Measurements from ENCODE around the gene MRPS17.
"Not testable (repeated sequence)": the region's sequence is repeated elsewhere in the genome, so short reads cannot be mapped to it uniquely, and the experiment has no call there.

The MRPS17 gene

DNA sequence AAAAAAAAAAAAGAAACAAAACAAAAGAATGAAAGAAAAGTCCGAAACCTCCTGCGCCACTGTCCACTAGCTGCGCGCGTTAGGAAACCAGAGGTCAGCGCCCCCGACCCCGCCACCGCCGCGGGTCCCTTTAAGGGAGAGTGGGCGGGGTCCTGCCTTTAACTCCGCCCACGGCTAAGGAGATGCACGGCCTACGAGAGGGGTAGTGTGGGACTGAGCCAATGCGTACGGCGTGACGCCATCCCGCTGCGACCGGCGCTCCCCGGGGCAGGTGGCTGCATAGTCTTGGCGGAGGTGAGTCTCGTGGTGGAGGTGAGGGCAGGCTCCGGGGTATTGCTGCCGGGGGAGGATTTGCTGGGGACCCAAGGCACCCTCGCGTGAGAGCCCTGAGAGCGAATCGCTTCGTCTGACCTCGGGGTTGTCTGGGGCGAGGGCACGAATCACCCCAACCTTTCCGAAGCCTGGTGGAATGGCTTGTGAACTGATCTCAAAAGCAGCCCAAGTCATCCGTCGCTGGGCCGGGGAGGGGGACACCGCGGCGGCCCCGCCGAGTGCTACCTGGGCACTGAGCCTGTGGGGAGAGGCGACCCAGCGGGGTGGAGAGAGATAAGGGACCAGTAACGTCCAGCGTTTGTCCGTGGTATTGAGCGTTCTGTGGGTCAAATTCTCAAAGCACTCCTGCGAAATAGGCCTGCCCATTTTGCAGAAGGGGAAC is at the start of gene MRPS17:
TSS of gene MRPS17 (plus strand) at position 241 of the 715 bp plus-strand sequence. CDS start 1,319 bp downstream, outside the sequence.
- peak; percentile 17 to 94 (median 80) for DNase-seq

DNA sequence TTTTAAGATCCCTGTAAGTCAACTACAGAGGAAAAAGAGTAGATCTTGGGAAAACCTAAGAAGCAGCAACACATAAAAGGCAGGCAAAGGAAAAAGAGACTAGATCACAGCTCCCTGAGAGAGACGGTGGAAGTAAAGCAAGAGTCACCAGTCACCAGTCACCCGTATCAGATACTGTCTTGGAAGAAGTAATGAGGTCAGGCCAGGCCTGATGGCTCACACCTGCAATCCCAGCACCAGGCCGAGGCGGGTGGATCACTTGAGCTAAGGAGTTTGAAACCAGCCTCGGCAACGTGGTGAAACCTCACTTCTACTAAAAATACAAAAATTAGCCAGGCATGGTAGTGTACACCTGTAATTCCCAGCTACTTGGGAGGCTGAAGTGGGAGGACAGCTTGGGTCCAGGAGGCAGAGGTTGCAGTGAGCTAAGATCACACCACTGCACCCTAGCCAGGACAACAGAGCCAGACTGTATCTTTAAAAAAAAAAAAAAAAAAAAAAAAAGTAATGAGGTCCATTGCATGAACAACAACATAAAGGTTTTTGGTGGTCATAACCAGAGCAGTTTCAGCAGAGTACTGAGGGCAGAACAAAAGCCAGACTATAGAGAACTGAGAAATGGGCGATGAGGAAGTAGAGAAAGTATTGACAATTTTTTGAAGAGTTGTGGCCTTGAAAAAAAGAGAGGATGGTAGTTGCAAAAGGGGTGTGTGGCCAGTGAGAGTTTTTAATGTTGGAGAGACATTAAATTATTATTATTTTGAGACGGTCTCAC is 47.5 kb upstream of the MRPS17 start:
- no peak for DNase-seq

DNA sequence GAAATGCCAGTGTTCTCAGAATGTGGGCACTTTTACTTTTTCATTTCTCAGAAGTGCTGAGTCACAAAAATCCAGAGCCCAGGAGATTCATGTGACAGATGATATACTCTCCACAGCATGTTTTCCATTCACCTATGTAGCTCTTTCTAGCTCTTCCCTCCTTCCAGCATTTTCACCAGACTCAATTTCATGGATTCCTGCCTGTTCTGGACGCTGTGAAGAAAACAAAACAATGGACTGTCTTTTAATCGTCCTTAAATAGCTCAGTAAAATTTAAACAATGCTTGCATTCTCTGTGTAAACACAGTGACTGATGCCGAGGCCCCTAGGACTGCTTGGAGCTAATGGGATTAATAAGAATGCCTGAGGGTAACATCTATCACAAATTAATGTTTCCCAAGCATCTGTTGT is 38.9 kb upstream of the MRPS17 start:
- peak in 3 of 56 donors; percentile 5 to 41 (median 8) for DNase-seq

DNA sequence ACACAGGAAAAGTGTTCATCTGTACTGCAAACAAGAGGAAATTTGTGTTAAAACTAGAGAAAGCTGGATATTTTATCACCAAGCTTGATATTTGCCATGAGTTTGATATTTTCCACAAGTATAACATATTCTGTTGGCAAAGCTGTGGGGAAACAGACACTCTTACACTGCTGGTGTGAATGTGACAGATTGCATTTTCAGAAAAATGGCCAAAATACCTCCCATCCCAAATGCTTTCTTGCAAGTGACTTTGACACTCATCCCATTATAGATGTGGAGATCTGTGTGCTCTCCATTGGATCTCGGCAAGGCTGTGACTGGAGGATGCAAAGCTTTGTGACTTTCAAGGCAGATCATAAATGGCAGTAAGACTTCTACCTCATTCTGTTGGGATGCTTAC is 33.9 kb upstream of the MRPS17 start:
- DNase-seq = no peak

DNA sequence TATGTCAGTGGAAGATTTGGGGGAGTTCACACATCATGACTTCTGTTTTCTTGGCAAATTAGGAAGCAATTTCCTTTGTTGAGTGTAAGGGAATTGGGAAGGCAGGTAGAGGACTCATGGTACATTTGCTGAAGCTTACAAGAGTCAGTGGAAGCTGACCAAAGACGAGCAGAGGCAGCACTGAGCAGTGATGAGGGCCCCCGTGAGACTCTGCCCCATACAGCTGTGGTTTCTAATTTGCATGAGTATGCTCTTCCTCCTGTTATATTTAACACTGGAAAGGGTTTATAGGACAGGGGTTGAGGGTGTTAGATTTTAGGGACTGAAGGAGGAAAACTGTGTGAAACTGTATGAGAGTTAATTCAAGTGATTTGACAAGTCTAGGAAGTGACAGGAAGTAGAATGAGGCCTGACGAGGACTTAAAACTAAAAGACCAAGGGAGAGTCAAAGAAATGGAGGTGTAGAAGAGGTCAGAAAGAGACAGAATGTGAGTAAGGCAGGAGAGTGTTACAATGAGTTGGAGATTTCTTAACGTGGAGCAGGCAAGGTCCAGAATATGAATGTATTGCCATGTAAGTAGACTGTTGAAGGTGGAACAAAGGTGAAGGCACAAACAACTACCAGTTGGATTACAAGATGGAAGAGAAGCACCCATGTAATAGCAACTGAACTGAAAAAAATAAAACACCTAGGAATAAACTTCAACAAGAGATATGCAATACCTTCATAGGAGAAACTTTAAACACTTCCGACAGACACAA is 23.5 kb upstream of the MRPS17 start:
- no peak for DNase-seq

DNA sequence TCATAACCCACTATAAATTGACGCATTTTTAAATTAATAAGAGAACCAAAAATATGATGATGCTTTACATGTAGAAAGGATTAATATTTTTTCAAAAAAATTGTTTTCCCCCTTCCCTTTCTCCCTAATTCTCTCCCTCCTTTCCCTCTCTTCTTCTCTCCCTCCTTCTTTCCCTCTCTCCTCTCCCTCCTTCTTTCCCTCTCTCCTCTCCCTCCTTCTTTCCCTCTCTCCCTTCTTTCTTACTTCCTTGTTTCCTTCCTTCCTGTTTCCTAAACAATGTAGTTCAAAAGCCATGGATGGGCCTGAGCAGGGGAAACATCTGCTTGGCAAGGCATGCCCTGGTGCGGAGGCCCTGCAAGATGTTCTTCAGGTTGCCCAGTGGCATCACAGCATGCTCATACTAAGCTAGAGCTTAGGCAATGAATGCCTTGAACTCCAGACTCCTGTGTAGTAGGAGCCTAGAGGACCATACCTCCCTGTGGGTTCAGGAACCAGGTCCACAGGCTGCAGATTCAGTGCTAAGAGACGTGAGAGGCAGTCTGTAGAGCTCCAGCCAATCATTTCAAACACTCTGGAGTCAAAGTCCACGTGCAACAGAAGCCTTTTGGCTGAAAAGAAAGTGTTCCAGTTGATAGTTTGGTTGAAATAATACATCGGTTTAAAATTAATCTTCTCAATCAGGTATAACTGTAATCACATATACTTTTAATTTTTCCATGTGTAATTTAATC is 20.1 kb upstream of the MRPS17 start:
- DNase-seq = no peak

DNA sequence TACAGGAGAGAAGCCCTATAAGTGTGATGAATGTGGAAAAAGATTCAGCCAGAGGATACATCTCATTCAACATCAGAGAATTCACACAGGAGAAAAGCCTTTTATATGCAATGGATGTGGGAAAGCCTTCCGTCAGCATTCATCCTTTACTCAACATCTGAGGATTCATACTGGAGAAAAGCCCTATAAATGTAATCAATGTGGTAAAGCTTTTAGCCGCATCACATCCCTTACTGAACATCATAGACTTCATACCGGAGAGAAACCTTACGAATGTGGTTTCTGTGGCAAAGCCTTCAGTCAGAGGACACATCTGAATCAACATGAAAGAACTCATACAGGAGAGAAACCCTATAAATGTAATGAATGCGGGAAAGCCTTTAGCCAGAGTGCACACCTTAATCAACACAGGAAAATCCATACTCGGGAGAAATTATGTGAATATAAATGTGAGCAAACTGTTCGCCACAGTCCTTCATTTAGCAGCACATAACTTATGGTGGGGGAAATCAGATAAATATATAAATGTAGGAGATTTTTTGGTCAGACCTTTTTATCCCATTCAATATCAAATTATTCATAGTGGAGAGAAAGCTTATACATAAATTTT is 12.1 kb upstream of the MRPS17 start:
- DNase-seq = no peak

DNA sequence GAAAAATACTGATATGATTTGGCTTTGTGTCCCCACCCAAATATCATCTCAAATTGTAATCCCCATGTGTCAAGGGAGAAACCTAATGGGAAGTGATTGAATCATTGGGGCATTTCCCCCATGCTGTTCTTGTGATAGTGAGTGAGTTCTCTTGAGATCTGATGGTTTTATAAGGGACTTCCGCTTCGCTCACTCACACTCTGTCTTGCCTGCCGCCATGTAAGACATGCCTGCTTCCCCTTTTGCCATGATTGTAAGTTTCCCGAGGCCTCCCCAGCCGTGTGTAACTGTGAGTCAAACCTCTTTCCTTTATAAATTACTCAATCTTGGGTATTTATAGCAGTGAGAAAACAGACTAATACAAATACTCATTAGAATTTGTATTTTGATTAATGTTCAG is 5.1 kb upstream of the MRPS17 start:
- no peak for DNase-seq

DNA sequence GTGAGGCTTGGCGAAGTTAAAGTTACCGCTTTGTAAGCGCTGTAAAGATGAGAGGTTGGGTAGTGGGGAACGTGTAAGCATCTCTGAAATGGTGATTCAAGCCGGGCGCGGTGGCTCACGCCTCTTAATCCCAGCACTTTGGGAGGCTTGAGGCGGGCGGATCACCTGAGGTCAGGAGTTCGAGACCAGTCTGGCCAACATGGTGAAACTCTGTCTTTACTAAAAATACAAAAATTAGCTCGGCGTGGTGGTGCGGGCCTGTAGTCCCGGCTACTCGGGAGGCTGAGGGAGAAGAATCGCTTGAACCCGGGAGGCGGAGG is 635 bp downstream of the MRPS17 start:
- not testable (repeated sequence) for DNase-seq

DNA sequence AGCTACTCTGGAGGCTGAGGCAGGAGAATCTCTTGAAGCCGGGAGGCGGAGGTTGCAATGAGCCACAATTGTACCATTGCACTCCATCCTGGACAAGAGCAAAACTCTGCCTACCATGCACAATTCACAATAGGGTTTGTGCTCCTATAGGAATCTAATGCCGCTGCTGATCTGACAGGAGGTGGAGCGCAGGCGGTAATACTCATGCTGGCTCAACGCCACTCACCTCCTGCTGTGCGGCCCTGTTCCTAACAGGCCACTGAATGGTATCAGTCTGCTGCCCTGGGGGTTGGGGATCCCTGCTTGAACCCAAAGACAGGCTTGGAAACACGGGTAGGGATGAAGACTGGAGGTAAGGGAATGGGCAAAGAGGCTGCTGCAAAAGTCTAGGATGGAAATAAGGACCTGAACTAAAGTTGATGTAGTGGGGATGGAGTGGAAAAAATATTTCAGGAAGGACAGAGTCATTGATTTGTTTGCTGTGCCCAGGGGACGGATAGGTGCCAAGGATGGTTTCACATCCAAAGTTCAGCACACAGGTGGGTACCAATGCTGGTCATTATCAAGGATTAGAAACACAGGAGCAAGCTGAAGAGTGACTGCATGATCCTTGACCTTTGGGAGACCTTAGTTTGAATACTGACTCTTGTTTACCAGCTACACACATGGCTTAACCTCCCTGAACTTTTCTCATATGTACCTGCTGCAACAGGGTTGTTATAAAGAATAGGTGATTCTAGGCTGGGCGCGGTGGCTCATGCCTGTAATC is 2.2 kb downstream of the MRPS17 start:
- DNase-seq = no peak

DNA sequence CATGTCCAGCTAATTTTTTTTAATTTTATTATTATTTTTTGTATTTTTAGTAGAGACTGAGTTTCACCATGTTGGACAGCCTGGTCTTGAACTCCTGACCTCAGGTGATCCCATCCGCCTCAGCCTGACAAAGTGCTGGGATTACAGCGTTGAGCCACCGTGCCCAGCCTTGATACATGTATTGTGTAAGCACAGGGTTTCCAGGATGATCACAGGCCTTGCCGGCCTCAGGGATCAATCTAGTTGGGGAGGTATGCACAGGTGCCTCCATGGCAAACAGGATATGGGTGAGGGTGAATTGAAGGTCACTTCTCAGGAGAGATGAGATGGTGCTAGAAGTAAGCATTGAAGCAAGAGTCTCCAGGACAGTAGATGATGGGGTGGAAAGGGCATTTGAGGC is 5.5 kb downstream of the MRPS17 start:
- DNase-seq = no peak

DNA sequence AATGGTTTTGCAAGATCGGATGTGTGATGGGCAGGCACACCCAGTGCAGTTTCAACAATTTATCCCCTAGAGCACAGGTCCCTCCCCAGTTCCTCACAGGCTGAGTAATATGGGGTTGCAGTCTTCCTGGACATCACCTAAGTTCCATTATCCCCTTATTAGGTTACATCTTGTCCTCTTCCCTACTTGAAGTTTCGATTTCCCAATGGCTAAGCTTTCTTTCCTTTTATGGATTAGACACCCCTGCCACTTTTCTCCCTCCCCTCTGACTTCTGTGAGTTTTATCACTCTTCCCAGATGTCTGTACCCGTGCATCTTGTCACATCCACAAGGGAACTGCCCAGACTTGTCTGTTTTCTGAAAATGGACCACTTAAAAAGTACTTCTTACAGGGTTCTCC is 10.3 kb downstream of the MRPS17 start:
- DNase-seq = no peak

DNA sequence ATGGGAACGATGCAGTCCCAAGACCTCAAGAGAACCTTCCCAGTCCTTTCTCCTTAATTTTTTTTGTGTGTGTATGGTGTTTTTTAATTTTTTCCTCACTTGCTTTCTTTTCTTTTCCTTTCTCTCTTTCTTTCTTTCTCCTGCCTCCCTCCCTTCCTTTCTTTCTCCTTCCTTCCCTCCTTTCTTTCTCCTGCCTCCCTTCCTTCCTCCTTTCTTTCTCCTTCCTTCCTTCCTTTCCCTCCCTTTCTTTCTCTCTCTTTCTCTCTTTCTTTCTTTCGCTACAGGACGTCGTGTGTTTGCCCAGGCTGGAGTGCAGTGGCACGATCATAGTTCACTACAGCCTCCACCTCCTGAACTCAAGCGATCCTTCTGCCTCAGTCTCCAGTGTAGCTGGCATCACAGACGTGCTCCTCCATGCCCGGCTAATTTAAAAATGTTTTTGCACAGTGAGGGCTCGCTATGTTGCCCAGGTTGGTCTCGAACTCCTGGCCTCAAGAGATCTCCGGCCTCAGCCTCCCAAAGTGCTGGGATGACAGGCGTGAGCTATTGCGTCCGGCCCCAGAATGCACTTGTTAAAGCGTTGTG is 12.0 kb downstream of the MRPS17 start:
- no peak for DNase-seq

DNA sequence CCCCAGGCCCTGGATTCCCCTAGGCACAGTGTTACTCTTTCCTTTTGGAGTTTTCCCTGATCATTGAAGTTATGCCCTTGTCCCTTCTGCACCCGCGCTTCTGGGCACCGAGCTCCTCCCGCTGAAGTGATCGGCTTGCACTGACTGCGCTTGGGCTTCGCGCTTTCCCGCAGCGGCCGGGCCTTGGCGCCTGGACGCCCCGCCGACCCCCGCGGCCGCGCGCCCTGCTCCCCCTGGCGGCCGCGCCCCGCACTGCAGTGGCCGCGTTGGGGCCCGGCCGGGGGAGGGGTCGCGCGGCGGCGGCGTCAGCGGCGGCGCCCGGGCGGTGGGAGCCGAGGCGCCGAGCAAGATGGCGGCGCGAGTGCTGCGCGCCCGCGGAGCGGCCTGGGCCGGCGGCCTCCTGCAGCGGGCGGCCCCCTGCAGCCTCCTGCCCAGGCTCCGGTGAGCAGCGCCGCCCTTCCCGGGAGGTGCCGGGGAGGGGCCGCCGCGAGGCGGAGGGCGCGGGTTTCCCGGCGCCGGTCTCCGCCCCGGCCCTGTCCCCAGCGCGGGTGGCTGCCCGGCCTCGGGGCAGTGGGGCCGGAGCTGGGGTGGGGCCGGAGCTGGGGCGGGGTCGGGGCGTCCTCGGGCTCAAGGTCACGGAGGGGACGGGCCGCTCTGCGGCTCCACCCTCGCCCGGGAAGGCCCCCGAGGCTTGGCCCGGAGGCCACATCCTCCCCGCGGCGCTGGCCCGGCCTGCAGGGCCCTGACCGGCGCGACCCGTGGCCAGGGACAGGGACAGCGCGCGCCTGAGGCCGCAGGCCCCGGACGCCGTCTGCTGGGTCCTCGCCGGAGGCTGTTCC is 12.8 kb downstream of the MRPS17 start, which contains the start of gene NIPSNAP2:
TSS of gene NIPSNAP2 (plus strand) at position 325 of the 839 bp plus-strand sequence. CDS start at position 350, 25 bp downstream.
- peak in 52 of 56 donors; percentile 9 to 78 (median 54) for DNase-seq

DNA sequence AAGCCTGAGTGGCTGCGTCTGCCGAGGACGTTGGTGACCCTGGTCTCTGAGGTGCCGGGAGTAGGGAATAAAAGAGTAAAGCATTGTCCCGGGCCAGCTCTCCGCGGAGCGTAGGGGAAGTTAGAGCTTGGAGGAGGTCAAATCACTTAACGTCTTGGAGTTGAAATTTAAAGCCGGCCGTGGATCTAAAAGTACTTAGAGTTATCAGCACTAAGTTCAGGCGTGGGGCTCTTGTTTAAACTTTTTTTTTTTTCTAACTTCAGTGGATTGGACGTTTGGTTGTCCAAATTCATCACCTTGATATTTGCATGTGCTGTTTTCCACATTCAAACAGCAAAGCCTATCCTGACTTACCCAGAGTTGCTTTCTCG is 13.4 kb downstream of the MRPS17 start:
- peak in 2 of 56 donors; percentile 37 to 55 for DNase-seq

DNA sequence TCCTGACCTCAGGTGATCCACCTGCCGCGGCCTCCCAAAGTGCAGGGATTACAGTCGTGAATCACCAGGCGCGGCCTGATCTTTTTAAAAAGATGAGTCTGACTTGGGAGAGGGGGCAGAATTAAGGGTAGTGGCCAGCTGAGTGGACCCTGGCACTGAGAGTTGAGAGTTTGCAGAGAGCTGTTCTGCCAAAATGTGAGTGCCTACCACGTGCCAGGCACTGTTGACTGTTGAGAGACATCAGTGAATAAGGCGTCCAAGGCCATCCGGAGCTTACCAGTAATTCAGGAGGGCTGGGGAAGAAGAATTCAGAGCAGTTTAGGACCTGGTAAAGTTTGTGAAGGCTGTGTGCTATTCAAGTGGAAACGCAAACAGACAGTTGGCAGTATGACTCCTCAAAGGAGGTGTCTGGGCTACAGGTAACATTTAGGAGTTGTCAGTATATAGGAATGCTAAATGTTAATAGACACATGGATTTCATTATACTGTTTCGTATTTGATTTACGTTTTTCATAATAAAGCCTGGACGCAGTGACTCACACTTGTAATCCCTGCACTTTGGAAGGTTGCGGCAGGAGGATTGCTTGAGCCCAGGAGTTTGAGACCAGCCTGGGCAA is 14.2 kb downstream of the MRPS17 start:
- peak in 17 of 56 donors; percentile 3 to 36 (median 14) for DNase-seq

DNA sequence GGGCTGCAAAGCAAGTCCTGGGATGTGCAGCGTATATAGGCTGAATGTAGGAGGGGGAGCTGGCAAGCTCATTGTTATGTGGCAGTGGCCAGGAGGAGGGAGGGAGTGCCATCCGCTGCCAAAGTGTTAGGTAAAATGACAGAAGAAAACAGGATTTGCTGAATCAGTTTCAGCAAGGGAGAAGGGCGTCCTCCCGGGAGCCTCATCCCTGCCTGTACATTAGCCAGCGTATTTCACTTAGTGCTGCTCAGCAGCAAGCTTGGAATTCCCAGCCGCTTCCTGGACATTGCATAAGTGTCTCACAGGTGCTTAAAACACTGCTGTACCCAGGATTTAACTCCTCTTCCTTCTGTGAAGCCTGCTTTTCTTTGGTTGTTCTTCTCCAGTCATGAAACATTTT is 15.2 kb downstream of the MRPS17 start:
- DNase-seq = peak in 3 of 56 donors; percentile 5 to 19 (median 15)

DNA sequence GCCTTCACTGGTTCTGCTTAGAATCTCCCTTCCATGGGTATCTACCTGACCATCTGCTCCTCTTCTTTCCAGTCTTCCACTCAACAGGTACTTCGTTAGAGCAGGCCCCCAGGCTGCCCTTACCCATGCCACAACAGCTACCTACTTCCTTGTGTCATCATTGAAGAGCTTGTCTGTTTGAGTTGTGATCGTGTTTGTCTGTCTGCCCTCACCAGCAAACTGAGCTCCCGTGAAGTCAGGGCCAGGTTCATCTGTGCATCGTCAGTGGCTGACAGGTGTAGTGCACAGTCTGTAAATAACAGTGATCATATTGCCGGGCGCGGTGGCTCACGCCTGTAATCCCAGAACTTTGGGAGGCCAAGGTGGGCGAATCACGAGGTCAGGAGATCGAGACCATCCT is 17.7 kb downstream of the MRPS17 start:
- DNase-seq = no peak
